Peyer's patch (tissue), 4 donors: ENCODE data around the gene EFCAB8.

Experiments used
- POLR2A ChIP-seq, 2 donors: fragments of 450-650 bp; IDR thresholded peaks; one replicate each; pipeline ENCODE4 v1.5.1; 2017; ENCODE audit warnings: antibody characterized with exemption in 2 of 2, mild to moderate bottlenecking in 2 of 2, moderate library complexity in 2 of 2
- TF ChIP-seq, protein P1 (sequence below), 6 experiments: fragments of 450-650 bp in 4 of 6; fragments of 200-600 bp in 2 of 6; sonication (generic) in 1 of 6; IDR thresholded peaks; one replicate each; pipeline ENCODE4 v1.5.1; 2017 to 2019; ENCODE audit warnings: antibody characterized with exemption in 6 of 6, mild to moderate bottlenecking in 3 of 6, moderate library complexity in 1 of 6

DNA sequence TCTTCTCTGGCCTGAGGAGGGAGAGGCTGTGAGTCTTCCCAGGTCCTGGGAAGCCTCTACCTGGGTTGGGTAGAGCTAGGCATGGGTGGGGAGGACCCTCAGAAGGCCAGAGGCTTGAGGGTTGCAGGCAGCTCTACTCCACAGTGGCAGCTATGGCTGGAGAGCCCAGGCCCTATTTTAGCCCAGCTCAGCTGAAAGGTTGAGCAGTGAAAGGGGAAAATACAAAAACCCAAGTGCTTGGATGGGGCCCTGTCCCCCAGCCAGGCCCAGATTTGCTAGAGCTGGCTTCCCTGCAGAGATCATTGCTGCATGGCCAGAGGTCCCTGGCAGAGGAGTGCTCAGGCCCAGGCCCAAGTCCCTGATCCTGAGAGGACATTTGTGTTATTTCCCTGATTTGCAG, 99.9 kb downstream of the EFCAB8 start:
- TF ChIP-seq POLR2A (IDR thresholded peaks at IDR 0.05): no peak
- TF ChIP-seq, protein P1, sequence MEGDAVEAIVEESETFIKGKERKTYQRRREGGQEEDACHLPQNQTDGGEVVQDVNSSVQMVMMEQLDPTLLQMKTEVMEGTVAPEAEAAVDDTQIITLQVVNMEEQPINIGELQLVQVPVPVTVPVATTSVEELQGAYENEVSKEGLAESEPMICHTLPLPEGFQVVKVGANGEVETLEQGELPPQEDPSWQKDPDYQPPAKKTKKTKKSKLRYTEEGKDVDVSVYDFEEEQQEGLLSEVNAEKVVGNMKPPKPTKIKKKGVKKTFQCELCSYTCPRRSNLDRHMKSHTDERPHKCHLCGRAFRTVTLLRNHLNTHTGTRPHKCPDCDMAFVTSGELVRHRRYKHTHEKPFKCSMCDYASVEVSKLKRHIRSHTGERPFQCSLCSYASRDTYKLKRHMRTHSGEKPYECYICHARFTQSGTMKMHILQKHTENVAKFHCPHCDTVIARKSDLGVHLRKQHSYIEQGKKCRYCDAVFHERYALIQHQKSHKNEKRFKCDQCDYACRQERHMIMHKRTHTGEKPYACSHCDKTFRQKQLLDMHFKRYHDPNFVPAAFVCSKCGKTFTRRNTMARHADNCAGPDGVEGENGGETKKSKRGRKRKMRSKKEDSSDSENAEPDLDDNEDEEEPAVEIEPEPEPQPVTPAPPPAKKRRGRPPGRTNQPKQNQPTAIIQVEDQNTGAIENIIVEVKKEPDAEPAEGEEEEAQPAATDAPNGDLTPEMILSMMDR (IDR thresholded peaks at IDR 0.05): no peak
